Measurements from ENCODE around the gene BANF2.

DNA sequence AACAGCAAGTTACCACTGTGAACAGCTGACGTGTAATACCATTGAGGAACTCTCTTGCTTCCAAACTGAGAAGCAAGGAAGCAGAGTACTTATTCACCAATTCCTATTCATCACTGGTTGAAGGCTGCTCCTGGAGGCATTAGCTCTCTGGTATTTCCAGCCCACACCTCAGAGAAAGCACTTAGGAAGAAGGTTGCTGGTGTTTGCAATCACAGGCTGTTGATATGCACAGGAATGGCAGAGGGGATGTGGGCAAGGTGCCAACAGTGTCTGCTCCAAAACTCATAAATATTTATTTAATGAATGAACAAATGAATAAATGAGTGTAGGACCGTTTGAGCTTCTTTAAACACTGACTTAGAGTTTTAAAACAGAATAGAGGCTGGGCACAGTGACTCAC lies 10.8 kb upstream of the BANF2 start:
- TF ChIP-seq EZH2 (IDR thresholded peaks at IDR 0.05) = no peak
- no peak for TF ChIP-seq POLR2AphosphoS5 (IDR thresholded peaks at IDR 0.05; ENCODE audit: borderline replicate concordance, low read depth, low read length)
- TF ChIP-seq FOXP2 (optimal IDR thresholded peaks at IDR 0.05; ENCODE audit: control extremely low read depth, extremely low read length, insufficient read depth) = peak; percentile 25
